ENCODE data around the gene NT5C3B. TPM values are rescaled to one million over a fixed set of nuclear protein-coding genes. Genes with fewer than 3 reads are reported as not detected.
"Not testable (repeated sequence)": the region's sequence is repeated elsewhere in the genome, so short reads cannot be mapped to it uniquely, and the experiment has no call there.

NT5C3B gene
- 100 to 1,000 TPM in 2 of 4 donors, 10 to 100 TPM in 2; 93.4 to 124 (median 102) TPM for polyA plus RNA-seq (ENCODE audit: insufficient read length in 4 of 4)

DNA sequence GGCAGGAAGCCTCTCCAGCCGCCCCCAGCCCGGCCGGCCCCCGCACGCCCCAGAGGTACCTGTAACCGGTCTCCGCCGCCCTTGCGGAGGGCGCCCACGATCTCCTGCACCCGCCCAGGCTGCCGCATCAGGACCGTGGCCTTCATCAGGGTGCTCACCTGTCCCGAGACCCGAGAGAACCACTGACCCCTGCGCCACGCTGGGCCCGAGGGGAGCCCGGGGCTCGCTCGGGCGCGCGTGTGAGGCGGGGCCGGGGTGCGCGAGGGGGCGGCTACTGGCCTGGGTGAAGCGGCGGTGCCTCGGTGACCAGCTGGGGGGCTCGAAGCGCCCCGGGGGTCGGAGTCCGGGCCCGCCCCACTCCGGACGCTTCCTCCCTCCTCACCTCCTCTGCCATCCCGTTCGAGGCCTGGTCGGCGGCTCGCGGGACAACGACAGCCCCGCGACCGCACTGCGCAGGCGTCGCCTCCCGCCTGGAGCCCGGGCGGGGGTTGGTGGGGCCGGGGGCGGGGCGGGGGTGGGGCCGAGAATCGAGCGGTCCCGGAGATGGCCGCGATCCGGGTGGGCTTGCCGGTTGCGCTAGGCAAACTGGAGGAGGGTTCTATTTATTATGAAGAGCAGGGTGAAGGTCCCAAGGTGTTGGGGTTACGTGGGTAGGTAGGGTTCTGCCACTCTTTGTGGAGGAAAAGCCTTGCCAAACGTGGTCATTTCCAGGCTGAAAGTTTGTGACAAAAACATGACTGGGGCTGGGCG is at the start of gene NT5C3B:
TSS of gene NT5C3B (minus strand) at position 433 of the 750 bp plus-strand sequence. CDS start at position 394, 39 bp downstream.
- DNase-seq (ENCODE audit: low read depth in 4 of 4, low spot score in 3 of 4): peak in 2 of 4 donors; percentile 25 to 53

DNA sequence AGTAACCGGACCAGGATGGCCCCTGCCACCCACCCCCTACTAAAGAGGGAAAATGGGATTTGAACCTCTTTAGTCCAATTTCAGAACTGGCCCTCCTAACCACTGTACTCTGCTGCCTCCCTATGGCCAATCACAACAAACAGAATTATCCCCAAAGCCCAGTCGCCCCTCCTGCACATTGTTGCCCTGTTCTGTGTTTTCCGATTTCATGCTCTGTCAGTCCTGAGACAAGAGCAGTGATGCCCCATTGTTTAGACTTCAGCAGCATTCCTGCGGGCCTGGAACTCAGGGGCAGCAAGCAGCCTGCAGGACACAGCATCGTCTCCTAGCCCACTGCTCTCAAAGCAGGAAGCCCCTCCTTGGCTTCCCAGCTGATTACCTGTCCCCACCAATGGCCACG is 49.7 kb upstream of the NT5C3B start:
- no peak for DNase-seq (ENCODE audit: low read depth in 4 of 4, low spot score in 3 of 4)

DNA sequence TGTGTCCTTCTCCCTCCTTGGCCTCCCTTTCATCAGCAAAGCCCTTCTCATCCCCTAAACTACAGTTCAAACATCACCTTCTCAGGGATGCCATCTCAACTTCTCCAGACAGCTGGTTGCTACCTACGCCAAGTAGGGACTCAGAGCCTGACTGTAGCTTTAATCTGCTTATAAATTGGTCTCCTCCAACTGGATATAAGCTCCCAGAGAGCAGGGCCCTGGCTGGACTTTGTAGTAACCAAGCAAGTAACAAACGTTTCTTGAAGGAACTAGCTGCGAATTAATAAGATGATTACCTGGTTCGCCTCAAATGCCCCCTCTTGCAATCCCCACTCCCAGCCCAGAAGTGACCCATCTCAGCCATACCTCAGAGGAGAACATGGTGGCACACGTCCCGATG is 46.7 kb upstream of the NT5C3B start:
- DNase-seq (ENCODE audit: low read depth in 4 of 4, low spot score in 3 of 4): no peak

DNA sequence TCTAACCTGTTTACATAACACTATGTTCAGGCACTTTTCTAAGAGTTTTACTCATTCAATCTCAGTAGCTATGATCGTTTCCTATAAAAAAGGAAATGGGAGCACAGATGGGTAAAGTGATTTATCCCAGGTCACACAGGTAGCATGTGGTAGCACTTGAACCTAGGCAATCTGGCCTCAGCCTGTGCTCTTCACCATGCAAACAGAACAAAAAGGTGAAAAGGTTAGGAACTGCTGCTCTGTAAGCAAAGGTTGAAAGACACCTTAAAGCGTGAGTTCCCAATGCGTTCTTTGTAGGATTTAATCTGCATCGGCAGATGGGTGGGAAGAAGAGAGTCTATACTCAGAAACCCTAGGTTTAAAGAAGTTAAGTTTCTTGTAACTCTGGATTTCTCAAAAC is 44.1 kb upstream of the NT5C3B start:
- DNase-seq (ENCODE audit: low read depth in 4 of 4, low spot score in 3 of 4): no peak

DNA sequence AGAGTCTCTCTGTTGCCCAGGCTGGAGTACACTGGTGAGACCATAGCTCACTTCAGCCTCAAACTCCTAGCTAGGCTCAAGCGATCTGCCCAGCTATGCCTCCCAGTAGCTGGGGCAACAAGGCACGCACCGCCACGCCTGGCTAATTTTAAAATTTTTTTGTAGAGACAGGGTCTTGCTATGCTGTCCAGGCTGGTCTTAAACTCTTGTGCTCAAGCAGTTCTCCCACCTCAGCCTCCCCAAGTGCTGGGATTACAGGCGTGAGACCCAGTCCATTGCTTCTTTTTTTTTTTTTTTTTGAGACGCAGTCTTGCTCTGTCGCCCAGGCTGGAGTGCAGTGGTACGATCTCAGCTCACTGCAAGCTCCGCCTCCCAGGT is 38.2 kb upstream of the NT5C3B start:
- not testable (repeated sequence) for DNase-seq (ENCODE audit: low read depth in 4 of 4, low spot score in 3 of 4)

DNA sequence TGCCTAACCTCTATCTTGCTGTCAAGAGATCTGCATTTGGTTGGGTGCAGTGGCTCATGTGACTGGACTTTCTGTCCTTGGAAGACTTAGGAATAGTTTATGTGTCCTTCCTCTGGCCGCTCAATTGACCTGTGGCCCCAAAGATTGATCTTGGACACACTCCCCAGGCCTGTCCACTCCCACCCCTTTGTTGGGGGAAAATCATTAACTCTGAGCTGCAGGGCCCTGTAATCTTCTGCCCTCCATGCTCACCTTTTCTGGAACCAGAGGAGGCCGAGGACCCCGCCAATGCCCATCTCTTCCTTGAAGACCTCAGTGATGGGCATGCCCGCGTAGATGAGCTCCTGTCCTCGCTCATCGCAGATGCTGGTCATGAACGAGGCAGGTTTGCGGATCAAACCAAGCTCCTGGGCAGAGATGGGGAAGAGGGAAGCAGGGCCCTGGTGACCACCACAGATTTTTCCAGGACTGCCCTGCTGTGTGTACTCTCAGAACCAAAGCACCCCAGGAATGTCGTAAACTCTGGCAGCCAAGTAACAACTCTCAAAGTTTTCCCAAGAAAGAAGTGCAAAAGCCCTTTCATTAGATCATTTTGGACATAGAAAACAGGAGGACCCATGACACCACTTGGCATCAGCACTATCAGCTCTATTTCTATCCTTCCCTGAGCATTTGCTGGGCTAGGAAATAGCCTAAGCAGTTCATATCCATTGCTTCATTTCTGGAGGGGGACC is 37.7 kb upstream of the NT5C3B start:
- no peak for DNase-seq (ENCODE audit: low read depth in 4 of 4, low spot score in 3 of 4)

DNA sequence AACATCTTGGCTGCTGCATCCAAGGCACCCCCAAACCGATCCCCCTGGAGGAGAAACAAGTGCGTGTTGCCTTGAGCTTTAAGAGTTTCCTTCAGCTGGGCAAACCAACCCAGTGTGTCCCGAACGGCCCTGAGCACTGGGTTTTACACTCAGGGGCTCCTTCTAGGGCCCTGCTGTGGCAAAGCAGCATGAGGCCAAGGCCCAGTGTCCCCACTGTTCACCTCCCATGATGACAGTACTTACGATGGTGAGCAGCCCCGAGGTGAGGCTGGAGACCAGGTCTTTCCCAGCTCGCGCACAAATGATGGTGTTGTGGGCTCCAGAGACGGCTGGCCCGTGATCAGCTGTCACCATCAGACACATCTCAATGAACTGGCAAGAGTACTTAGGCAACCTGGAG is 35.8 kb upstream of the NT5C3B start:
- no peak for DNase-seq (ENCODE audit: low read depth in 4 of 4, low spot score in 3 of 4)

DNA sequence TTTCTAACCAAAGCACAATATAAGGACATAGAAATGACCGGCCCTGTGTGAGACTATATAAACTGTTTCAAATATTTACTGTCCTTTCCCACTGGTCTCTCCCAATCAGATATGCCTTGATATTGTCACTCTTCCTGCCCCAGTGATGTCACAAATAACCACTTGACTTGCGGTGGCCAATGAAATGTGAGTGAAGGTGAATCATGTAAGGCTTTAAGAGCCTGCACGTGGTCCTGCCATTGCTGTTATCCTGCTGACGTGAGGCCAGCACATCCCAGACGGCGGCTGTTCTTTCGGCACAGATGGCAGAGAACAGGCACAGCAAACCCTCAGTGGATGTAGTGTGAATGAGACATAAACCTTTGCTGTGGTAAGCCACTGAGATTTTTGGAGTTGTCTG is 34.6 kb upstream of the NT5C3B start:
- DNase-seq (ENCODE audit: low read depth in 4 of 4, low spot score in 3 of 4): no peak

DNA sequence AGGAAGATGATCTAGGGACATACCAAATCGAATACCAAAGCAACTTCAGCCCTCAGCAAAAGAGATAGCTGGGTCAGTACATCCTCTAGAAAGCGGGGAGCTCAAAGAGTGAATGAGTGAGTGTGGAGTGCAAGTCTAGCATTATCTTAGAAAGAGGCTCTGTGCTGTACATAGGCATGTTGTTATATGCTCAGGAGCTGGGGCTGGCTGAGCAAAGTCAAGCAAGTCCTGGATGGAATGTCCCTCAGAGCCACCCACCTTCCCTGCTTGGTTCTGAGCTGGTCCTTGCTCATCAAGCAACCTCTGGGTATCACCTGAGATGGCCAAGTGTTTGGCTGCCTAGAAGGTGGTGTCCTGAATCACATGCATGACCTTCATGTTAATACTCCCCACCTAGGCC is 34.1 kb upstream of the NT5C3B start:
- no peak for DNase-seq (ENCODE audit: low read depth in 4 of 4, low spot score in 3 of 4)

DNA sequence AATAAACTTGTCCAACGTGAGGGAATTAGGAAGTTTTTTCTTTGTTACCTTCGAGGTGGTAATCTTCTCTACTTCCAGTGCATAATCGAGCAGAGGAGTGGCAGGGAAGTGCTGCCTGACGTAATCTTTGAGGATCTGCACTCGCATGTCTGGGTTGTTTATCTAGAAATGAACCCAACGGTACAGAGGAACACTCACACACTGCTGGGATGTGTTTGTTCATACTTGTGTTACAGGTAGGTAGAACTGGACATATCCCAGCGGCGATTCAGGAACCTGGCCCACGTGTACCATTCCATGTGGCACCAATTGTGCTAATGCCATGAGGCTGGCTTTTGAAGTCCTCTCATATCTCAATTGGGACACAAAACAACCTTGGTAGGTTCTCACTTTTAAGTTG is 33.4 kb upstream of the NT5C3B start:
- no peak for DNase-seq (ENCODE audit: low read depth in 4 of 4, low spot score in 3 of 4)

DNA sequence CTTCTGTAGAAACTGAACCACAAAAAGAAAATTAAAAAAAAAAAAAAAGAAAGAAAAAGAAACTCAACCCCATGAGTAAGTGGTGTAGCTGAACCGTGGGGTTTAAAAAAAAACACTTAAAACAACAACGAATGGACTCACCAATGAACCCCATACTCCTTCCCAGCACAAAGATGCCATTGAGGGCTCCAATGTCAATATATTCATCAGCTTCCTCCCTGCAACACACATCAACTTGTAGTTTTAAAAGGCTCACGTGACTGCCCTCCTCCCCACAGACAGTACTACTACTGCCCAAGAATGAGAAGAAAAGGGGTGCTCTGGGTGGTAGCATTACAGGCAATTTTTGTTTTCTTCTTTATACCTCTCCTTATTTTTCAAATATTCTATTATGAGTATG is 32.5 kb upstream of the NT5C3B start:
- no peak for DNase-seq (ENCODE audit: low read depth in 4 of 4, low spot score in 3 of 4)

DNA sequence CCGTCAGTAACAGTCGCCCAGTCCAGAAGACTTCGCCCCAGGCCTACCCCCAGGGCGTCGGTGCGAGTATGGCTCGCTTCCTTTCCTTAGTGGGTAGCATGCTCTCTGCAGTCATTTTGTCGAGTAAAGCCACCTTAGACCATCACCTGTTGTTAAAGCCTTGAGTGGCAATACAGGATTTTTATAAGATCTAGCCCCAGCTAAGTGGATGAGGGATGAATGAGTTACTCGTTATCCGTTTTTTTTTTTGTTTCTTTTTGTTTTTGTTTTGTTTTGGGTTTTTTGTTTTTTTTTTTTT is 29.5 kb upstream of the NT5C3B start:
- no peak for DNase-seq (ENCODE audit: low read depth in 4 of 4, low spot score in 3 of 4)

DNA sequence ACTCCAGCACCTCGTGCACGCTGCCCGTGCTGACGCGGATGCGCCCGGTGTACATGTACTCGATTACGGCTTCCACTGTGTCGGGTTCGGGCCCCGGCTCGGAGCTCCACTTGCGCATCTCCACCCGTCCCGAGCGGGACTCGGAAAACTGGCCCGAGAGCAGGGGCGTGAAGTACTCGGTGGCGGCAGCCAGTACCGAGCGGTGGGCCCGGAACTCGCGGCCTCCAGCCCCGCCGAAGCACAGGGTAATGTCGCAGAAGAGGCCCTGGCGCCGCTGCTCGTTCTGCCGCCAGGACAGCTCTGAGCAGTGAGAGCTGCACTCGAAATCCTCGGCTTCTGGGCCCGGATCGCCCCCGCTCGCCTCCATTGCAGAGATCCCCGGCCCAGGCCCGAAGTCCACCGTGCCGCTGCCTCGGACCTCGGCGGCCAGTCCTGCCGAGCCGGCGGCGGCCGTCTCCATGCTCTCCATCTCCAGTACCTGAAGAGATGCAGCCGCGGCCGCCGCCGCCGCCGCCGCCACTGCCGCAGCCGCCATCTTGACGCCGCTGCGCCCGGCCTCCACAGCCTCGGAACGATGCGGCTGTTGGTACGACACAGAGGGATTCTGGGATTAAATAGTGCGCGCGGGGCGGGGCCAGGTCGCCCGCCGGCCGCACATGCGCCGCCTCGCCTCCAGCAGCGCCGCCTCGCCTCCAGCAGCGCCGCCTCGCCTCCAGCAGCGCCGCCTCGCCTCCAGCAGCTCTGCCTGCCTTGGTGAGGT is 29.0 kb upstream of the NT5C3B start, which contains the start of gene KLHL11:
TSS of gene KLHL11 (minus strand) at position 588 of the 760 bp plus-strand sequence. CDS start at position 535, 53 bp downstream.
- DNase-seq (ENCODE audit: low read depth in 4 of 4, low spot score in 3 of 4): peak; percentile 80 to 84 (median 82)

DNA sequence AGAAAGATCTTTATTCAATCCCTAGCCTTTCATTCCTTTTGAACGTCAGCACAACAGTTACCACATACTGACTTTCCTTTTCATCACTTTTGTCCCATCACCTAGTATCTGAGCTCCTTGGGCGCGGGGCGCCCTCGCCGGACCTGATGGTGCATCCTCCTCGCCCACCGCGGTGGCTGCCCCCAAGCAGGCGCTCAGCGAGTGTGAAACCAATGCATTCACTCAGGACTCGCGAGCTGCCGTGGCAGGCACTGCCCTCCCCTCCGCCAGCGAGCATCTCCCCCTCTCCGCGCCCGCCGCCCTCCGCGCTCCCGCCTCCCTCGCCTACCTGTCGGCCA is 28.4 kb upstream of the NT5C3B start:
- DNase-seq (ENCODE audit: low read depth in 4 of 4, low spot score in 3 of 4): no peak

DNA sequence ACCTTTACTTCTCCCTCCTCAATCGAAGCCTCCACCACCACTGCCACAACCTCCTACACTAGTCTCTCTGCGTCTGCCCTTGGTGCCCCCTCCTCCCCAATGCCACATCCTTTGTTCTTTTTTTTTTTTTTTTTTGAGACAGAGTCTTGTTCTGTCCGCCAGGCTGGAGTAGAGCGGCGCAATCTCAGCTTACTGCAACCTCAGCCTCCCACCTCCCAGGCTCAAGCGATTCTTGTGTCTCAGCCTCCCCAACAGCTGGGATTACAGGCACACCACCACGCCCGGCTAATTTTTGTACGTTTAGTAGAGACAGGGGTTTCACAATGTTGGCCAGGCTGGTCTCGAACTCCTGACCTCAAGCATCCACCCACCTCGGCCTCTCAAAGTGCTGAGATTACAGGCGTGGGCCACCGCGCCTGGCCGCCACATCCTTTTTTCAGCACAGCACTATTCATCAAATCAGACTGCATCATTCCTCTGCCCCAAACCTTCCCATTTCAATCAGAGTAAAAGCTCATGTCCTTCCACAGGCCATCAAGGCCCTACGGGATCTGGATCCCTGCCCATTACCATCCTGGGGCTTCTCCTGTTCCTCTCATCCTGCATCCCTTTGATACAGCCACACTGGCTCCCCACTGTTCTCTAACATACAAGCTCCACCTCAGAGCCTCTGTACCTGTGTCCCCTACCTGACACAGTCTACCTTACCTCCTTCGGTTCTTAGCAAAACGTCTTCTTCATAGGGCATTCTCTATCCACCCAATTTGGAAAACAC is 27.2 kb upstream of the NT5C3B start:
- DNase-seq (ENCODE audit: low read depth in 4 of 4, low spot score in 3 of 4): no peak

DNA sequence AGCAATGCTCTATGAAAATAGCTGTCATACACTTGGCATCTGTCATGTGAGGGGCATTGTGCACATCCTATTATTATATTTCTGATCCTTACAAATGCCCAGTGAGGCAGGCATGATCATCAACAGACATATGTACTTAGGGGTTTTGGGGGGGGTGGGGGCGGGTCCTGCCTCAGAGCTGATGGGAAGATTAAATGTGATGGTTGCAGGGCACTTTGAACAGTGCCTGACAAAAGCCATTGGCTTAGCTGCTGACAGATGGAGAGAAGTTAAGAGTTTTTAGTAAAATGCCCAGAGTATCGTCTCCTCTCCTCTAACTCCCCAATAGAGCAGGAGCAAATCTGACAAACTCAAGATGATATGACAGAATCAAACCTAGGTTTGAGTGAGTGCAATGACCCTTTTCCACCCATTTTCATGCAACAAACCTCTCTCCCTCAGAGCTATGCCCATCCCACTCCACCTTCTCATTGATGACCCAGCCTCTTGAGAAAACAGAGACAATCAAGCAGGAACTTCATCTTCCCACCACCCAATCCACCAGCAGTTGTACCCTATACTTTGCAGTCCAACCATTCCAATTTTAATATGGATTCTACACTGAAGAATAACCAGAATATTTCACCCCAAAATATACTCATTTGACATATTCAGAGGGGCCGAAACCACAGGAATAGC is 24.4 kb upstream of the NT5C3B start:
- no peak for DNase-seq (ENCODE audit: low read depth in 4 of 4, low spot score in 3 of 4)

DNA sequence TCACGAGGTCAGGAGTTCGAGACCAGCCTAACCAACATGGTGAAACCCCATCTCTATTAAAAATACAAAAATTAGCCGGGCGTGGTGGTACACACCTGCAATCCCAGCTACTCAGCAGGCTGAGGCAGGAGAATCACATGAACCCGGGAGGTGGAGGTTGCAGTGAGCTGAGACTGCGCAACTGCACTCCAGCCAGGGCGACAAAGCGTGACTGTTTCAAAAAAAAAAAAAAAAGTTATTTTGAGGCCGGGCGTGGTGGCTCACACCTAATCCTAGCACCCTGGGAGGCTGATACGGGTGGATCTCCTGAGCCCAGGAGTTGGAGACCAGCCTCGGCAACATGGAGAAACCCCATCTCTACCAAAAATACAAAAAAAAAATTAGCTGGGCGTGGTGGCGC is 15.3 kb upstream of the NT5C3B start:
- not testable (repeated sequence) for DNase-seq (ENCODE audit: low read depth in 4 of 4, low spot score in 3 of 4)

DNA sequence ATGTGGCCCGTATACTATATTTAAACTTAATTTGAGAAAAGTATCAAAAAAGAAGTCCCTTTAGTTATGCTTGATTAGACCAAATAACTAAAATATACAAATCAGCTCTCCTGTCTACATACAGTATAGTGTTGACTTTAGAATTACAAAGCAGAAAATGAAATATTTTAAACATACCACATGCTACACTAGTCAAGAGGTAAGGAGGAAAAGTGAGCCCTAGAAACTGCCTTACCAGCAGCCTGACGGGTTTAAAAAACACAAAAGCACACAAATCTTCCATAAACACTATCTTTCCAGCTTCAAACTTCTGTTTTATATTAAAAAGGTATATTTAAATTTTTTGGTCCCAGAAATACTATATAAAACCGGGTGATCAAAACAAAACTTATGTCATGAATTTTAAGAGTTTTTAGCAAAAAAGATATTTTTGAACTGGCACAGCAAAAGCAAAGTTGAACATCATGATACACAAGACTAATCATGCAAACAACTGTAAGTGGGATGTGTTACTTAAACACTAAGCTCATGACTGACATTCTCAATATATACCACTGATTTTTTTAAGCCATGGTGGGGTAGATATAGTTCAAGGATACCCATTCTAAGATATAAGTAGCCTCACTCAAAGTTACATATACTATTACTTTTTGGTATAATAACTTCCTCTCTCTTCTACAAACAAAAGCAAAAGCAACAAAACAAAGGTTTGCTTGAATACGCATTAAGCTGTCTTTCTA is 13.4 kb upstream of the NT5C3B start:
- DNase-seq (ENCODE audit: low read depth in 4 of 4, low spot score in 3 of 4): no peak

DNA sequence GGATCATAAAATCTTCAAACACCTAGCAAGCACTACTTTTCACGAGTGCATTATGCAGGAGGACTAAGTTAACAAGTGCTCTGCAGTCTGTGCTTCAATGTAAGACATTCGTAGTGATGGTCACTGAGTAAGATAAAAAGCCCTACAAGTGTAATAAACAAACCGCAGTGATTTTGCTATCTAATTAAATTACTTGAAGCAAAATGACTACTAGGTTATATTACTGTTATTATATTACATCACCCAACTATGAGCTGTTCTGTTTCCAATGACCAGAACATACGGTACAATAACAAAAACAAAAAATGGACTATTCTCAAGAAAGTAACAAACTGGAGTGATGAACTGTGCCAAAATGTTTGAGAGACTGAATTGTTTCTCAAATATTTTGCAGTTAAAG is 12.8 kb upstream of the NT5C3B start:
- no peak for DNase-seq (ENCODE audit: low read depth in 4 of 4, low spot score in 3 of 4)

DNA sequence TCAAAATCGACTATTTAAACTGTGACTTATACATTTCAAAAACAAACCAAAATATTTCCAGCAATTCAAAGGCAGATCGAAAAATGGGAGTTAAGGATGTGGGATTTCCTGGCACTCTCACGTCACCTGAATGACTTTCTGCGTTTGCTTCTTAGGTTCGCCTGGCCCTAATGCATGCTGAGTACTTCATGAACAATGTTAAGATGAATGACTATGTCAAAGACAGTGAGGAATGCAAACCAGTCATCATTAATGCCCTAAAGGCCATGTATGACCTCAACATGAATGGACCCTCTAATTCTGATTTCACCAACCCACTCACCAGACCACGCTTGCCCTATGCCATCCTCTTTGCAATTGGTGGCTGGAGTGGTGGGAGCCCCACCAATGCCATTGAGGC is 8.9 kb upstream of the NT5C3B start:
- no peak for DNase-seq (ENCODE audit: low read depth in 4 of 4, low spot score in 3 of 4)
